A673 (cell line): ENCODE measurements around the gene RNF41.
"Not testable (repeated sequence)": the region's sequence is repeated elsewhere in the genome, so short reads cannot be mapped to it uniquely, and the experiment has no call there.

Experiments used
- CTCF ChIP-seq: fragments of 300-800, 200-600 bp; sonication (generic); conservative IDR thresholded peaks from 2 replicates; pipeline ENCODE4 v1.5.1; 2017; ENCODE audit warnings: low read depth, mild to moderate bottlenecking, antibody characterized with exemption, low read length, moderate library complexity, mixed read lengths
- EZH2 ChIP-seq: fragments of 200-600 bp; sonication (generic); IDR thresholded peaks from 2 replicates; pipeline ENCODE4 v1.6.1; 2017; ENCODE audit warnings: borderline replicate concordance, low read depth, mild to moderate bottlenecking, mixed read lengths, antibody characterized with exemption, low read length; ENCODE audit not compliant: poor library complexity, severe bottlenecking

DNA sequence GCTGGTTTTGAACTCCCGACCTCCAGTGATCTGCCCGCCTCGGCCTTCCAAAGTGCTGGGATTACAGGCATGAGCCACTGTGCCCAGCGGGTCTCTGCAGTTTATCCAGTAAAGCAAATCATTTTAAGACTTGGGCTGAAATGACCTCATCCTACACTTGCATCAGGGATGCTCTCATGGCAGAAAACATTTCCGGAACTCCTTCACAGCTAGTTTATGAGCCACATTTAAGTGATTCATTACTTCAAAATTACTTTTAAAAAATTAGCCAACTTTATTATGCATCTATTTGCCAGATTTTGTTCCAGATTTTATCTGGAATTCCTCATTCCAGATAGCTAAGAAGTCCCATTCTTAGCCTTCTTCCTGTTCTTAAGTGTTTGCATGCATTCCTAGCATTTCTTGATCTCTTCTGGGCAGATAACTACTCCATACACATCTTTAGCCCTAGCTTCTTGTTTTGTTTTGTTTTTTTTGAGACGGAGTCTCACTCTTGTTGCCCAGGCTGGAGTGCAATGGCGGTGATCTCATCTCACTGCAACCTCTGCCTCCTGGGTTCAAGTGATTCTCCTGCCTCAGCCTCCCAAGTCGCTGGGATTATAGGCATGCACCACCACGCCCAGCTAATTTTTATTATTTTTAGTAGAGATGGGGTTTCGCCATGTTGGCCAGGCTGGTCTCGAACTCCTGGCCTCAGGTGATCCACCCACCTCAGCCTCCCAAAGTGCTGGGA lies 24.7 kb downstream of the RNF41 start:
- TF ChIP-seq EZH2, CTCF: not testable (repeated sequence)
